IMR-90 (cell line): ENCODE data around the gene MCTP1. TPM values are rescaled to one million over a fixed set of nuclear protein-coding genes. Genes with fewer than 3 reads are reported as not detected.

Experiments
- ATAC-seq: fragments of 200-7000 bp; cut with Tn5 transposase; 2 replicates; pipeline ENCODE4 v1.9.1; 2020; ENCODE audit warnings: low read depth, mild to moderate bottlenecking, moderate library complexity
- BruUV-seq: library from RNA; stranded (reverse); fragments of 400-500 nt; replicated peaks from 2 replicates; lab custom pipeline; 2021; lab: Mats Ljungman, UMichigan
- CTCF ChIA-PET: fragments of 300-600 bp; formaldehyde crosslinking; extraction: SDS; loops from one replicate; lab custom pipeline; 2021; ENCODE audit warnings: antibody characterized with exemption; lab: Yijun Ruan, JAX
- POLR2A ChIA-PET: fragments of 300-600 bp; sonication (Branson Sonifier 250); formaldehyde crosslinking; loops from one replicate; lab custom pipeline; 2022; ENCODE audit warnings: antibody characterized with exemption; ENCODE audit not compliant: unreplicated experiment; lab: Charles Lee
- DNase-seq: peaks from one replicate; pipeline ENCODE4 v3.0.0; 2013
- H2AFZ ChIP-seq: replicated peaks from 2 replicates; pipeline ENCODE3; 2013; ENCODE audit warnings: low read length, mild to moderate bottlenecking; ENCODE audit not compliant: poor library complexity
- H2AK5ac ChIP-seq: 2 replicates; pipeline ENCODE4 v1.6.1; 2013; ENCODE audit warnings: low read depth, low read length, inconsistent platforms
- H2AK9ac ChIP-seq: replicated peaks from 2 replicates; pipeline ENCODE3; 2013; ENCODE audit warnings: mild to moderate bottlenecking, low read depth, low read length, moderate library complexity; ENCODE audit not compliant: poor library complexity
- H2BK120ac ChIP-seq: 2 replicates; pipeline ENCODE4 v1.6.1; 2013; ENCODE audit warnings: low read depth, low read length, inconsistent platforms
- H2BK15ac ChIP-seq: 3 replicates; pipeline ENCODE4 v1.6.1; 2013; ENCODE audit warnings: low read depth, low read length, inconsistent platforms
- H2BK20ac ChIP-seq: 2 replicates; pipeline ENCODE4 v1.6.1; 2013; ENCODE audit warnings: low read depth, mild to moderate bottlenecking, inconsistent platforms, low read length, moderate library complexity
- H2BK5ac ChIP-seq: 2 replicates; pipeline ENCODE4 v1.6.1; 2013; ENCODE audit warnings: mild to moderate bottlenecking, low read depth, low read length, inconsistent platforms; ENCODE audit not compliant: poor library complexity, severe bottlenecking
- H3K14ac ChIP-seq: replicated peaks from 2 replicates; pipeline ENCODE4 v1.6.1; 2013; ENCODE audit warnings: low read depth, low read length, inconsistent platforms
- H3K18ac ChIP-seq: 2 replicates; pipeline ENCODE4 v1.6.1; 2013; ENCODE audit warnings: low read depth, low read length, control low read depth
- H3K23ac ChIP-seq: 2 replicates; pipeline ENCODE4 v1.6.1; 2013; ENCODE audit warnings: low read depth, low read length, inconsistent platforms
- H3K27ac ChIP-seq: 2 replicates; pipeline ENCODE4 v1.5.1; 2013; ENCODE audit warnings: mild to moderate bottlenecking, control low read depth, low read length; ENCODE audit not compliant: insufficient read depth
- H3K27me3 ChIP-seq: 2 replicates; pipeline ENCODE4 v1.6.1; 2013; ENCODE audit warnings: low read length; ENCODE audit not compliant: control insufficient read depth, insufficient read depth
- H3K36me3 ChIP-seq: 2 replicates; pipeline ENCODE4 v1.6.1; 2013; ENCODE audit warnings: low read length, mixed read lengths; ENCODE audit not compliant: control insufficient read depth, insufficient read depth
- H3K4ac ChIP-seq: 2 replicates; pipeline ENCODE4 v1.6.1; 2013; ENCODE audit warnings: low read depth, low read length, inconsistent platforms
- H3K4me1 ChIP-seq: 2 replicates; pipeline ENCODE4 v1.6.1; 2013; ENCODE audit warnings: low read length, mixed read lengths; ENCODE audit not compliant: control insufficient read depth, insufficient read depth
- H3K4me2 ChIP-seq: 2 replicates; pipeline ENCODE4 v1.6.1; 2013; ENCODE audit warnings: low read depth, mild to moderate bottlenecking, control low read depth, low read length, moderate library complexity
- H3K4me3 ChIP-seq: 2 replicates; pipeline ENCODE4 v1.5.1; 2013; ENCODE audit warnings: low read depth, mild to moderate bottlenecking, control low read depth, low read length, moderate library complexity; ENCODE audit not compliant: insufficient read depth
- H3K56ac ChIP-seq: 2 replicates; pipeline ENCODE4 v1.6.1; 2013; ENCODE audit warnings: low read length, inconsistent platforms; ENCODE audit not compliant: insufficient read depth; ENCODE audit errors: extremely low read depth
- H3K79me1 ChIP-seq, 2 experiments: 2 replicates each; pipeline ENCODE4 v1.6.1; 2013; ENCODE audit warnings: low read length in 2 of 2, inconsistent platforms in 1 of 2, low read depth in 1 of 2
- H3K9ac ChIP-seq: 2 replicates; pipeline ENCODE4 v1.6.1; 2013; ENCODE audit warnings: low read depth, low read length, control low read depth
- H3K9me1 ChIP-seq: 2 replicates; pipeline ENCODE4 v1.6.1; 2013; ENCODE audit warnings: low read length, inconsistent platforms; ENCODE audit not compliant: insufficient read depth
- H3K9me3 ChIP-seq: 2 replicates; pipeline ENCODE4 v1.6.1; 2013; ENCODE audit warnings: low read length; ENCODE audit not compliant: control insufficient read depth, insufficient read depth
- H4K20me1 ChIP-seq: 2 replicates; pipeline ENCODE4 v1.6.1; 2013; ENCODE audit warnings: low read length, inconsistent platforms; ENCODE audit not compliant: insufficient read depth
- H4K5ac ChIP-seq: 2 replicates; pipeline ENCODE4 v1.6.1; 2013; ENCODE audit warnings: mild to moderate bottlenecking, low read depth, low read length, control low read depth
- H4K8ac ChIP-seq, 2 experiments: 2 replicates each; pipeline ENCODE4 v1.6.1; 2013; ENCODE audit warnings: low read depth in 2 of 2, low read length in 2 of 2, control low read depth in 1 of 2, inconsistent platforms in 1 of 2
- H4K91ac ChIP-seq: 2 replicates; pipeline ENCODE4 v1.6.1; 2013; ENCODE audit warnings: low read depth, low read length, inconsistent platforms; ENCODE audit not compliant: insufficient read depth
- BHLHE40 ChIP-seq: fragments of 150-350 bp; IDR thresholded peaks from 2 replicates; pipeline ENCODE4 v1.6.1; 2016; ENCODE audit warnings: mild to moderate bottlenecking, low read depth, low read length
- CEBPB ChIP-seq: IDR thresholded peaks from 2 replicates; pipeline ENCODE4 v1.6.1; 2012; ENCODE audit warnings: low read depth, low read length, improper control_type of control experiment
- MAFK ChIP-seq: IDR thresholded peaks from 2 replicates; pipeline ENCODE4 v1.6.1; 2012; ENCODE audit warnings: low read depth, low read length, improper control_type of control experiment
- MAZ ChIP-seq: IDR thresholded peaks from 2 replicates; pipeline ENCODE4 v1.6.1; 2012; ENCODE audit warnings: low read depth, mild to moderate bottlenecking, low read length, improper control_type of control experiment, moderate library complexity, borderline replicate concordance
- NFE2L2 ChIP-seq: fragments of 150-350 bp; IDR thresholded peaks from 2 replicates; pipeline ENCODE4 v1.6.1; 2016; ENCODE audit warnings: low read depth, mild to moderate bottlenecking, low read length
- RCOR1 ChIP-seq: IDR thresholded peaks from 2 replicates; pipeline ENCODE4 v1.6.1; 2012; ENCODE audit warnings: mild to moderate bottlenecking, low read length, improper control_type of control experiment; ENCODE audit not compliant: insufficient replicate concordance
- RFX5 ChIP-seq: IDR thresholded peaks from 2 replicates; pipeline ENCODE4 v1.8.0; 2012; ENCODE audit warnings: low read depth, mild to moderate bottlenecking, low read length, moderate library complexity
- SMC3 ChIP-seq: fragments of 150-350 bp; IDR thresholded peaks from 2 replicates; pipeline ENCODE4 v1.6.1; 2016; ENCODE audit warnings: low read depth, mild to moderate bottlenecking, antibody characterized with exemption, low read length, moderate library complexity
- WGBS, 2 experiments: methylation state at CpG; one replicate each; pipeline versions ENCODE4 v1.1.5 to v1.1.7; 2013; ENCODE audit warnings: missing lambda C conversion rate in 2 of 2; ENCODE audit not compliant: insufficient read length in 1 of 2; ENCODE audit errors: extremely low coverage in 2 of 2; 5-methylcytosine and 5-hydroxymethylcytosine counted together
- dilution Hi-C: fragments of 300-500 bp; cut with HindIII; formaldehyde crosslinking; loops from one replicate; pipeline ENCODE4 v1.14.3; 2018; ENCODE audit warnings: low sequenced_read_pairs; ENCODE audit not compliant: unreplicated experiment
- in situ Hi-C: fragments of 300-500 bp; cut with MboI; formaldehyde crosslinking; loops from 3 replicates; pipeline ENCODE4 v1.14.3; 2019; ENCODE audit warnings: low sequenced_read_pairs, inconsistent platforms, mixed read lengths
- intact Hi-C: fragments of 100-400 bp; cut with micrococcal nuclease; formaldehyde crosslinking; loops from 2 replicates; pipeline ENCODE4 v1.10.0; 2022
- polyA plus RNA-seq, 3 experiments: library from polyadenylated mRNA; depleted of rRNA; stranded (reverse); fragments of >200 nt; gene quantifications; 2 replicates each; pipeline ENCODE4 v1.2.3, GENCODE V29; 2012; ENCODE audit warnings: low replicate concordance in 1 of 3
- total RNA-seq: library from RNA; depleted of rRNA; stranded (reverse); fragments of >200 nt; gene quantifications from 2 replicates; pipeline ENCODE4 v1.2.3, GENCODE V29; 2012
- TF ChIP-seq, protein P1 (sequence below): conservative IDR thresholded peaks from 2 replicates; pipeline ENCODE4 v1.5.1; 2012; ENCODE audit warnings: mild to moderate bottlenecking, low read depth, low read length, improper control_type of control experiment
- TF ChIP-seq, protein P2 (sequence below): fragments of 150-350 bp; IDR thresholded peaks from 2 replicates; pipeline ENCODE4 v1.6.1; 2016; ENCODE audit warnings: low read depth, mild to moderate bottlenecking, low read length, moderate library complexity, borderline replicate concordance
- TF ChIP-seq, protein P3 (sequence below): fragments of 150-350 bp; IDR thresholded peaks from 2 replicates; pipeline ENCODE4 v1.6.1; 2017; ENCODE audit warnings: mild to moderate bottlenecking, antibody characterized with exemption, low read length, low read depth

The MCTP1 gene
- total and polyA plus RNA-seq, 2 of the 4 experiments (the other 2 are of a cell fraction), result 0.21 TPM; not detected in 1

DNA sequence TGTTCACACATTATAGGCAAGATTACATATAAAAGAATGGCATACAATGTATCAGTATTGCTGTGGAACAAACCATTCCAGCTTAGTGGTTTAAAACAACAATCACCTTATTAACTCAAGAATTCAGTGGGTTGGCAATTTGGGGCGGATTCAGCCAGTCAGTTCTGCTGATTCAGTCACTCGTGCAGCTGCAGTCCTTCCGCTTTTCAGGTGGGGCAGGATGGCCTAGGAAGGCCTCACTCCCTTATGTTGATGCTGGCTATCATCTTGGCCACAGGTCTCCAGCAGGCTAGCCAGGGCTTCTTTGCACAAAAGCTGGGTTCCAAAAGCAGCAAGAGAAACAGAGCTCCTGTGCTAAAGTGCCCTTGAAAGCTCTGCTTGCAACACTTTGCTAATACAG is 150.6 kb downstream of the MCTP1 start:
- no TSS peak for BruUV-seq
- no peak overlapping the region for H2BK15ac ChIP-seq
- no peaks in the 10 kb centered on the region for H3K9me3 ChIP-seq
- no peaks in the 10 kb centered on the region for H3K9me1 ChIP-seq
- H3K4me2 ChIP-seq, result no peak overlapping the region
- H4K8ac ChIP-seq, result no peak overlapping the region
- TF ChIP-seq MAZ (no peak), NFE2L2 (no peak), BHLHE40 (no peak), RFX5 (no peak), CEBPB (no peak), SMC3 (no peak), RCOR1 (no peak), MAFK (no peak)
- TF ChIP-seq, protein P1, sequence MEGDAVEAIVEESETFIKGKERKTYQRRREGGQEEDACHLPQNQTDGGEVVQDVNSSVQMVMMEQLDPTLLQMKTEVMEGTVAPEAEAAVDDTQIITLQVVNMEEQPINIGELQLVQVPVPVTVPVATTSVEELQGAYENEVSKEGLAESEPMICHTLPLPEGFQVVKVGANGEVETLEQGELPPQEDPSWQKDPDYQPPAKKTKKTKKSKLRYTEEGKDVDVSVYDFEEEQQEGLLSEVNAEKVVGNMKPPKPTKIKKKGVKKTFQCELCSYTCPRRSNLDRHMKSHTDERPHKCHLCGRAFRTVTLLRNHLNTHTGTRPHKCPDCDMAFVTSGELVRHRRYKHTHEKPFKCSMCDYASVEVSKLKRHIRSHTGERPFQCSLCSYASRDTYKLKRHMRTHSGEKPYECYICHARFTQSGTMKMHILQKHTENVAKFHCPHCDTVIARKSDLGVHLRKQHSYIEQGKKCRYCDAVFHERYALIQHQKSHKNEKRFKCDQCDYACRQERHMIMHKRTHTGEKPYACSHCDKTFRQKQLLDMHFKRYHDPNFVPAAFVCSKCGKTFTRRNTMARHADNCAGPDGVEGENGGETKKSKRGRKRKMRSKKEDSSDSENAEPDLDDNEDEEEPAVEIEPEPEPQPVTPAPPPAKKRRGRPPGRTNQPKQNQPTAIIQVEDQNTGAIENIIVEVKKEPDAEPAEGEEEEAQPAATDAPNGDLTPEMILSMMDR, result no peak
- TF ChIP-seq, protein P2, sequence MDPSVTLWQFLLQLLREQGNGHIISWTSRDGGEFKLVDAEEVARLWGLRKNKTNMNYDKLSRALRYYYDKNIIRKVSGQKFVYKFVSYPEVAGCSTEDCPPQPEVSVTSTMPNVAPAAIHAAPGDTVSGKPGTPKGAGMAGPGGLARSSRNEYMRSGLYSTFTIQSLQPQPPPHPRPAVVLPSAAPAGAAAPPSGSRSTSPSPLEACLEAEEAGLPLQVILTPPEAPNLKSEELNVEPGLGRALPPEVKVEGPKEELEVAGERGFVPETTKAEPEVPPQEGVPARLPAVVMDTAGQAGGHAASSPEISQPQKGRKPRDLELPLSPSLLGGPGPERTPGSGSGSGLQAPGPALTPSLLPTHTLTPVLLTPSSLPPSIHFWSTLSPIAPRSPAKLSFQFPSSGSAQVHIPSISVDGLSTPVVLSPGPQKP, result no peak
- TF ChIP-seq, protein P3, sequence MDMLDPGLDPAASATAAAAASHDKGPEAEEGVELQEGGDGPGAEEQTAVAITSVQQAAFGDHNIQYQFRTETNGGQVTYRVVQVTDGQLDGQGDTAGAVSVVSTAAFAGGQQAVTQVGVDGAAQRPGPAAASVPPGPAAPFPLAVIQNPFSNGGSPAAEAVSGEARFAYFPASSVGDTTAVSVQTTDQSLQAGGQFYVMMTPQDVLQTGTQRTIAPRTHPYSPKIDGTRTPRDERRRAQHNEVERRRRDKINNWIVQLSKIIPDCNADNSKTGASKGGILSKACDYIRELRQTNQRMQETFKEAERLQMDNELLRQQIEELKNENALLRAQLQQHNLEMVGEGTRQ, result no peak
- H3K9ac ChIP-seq, result no peak overlapping the region
- no peak overlapping the region for H4K5ac ChIP-seq
- POLR2A ChIA-PET, result no interaction called here
- H2AFZ ChIP-seq, result no peak overlapping the region
- H2BK5ac ChIP-seq, result no peak overlapping the region
- H3K4me3 ChIP-seq, result no peak overlapping the region
- H3K27me3 ChIP-seq, result no peaks in the 10 kb centered on the region
- H3K18ac ChIP-seq, result no peak overlapping the region
- intact Hi-C loops, result no loop called here
- no peak overlapping the region for H3K14ac ChIP-seq
- H4K91ac ChIP-seq, result no peak overlapping the region
- H2AK9ac ChIP-seq, result no peak overlapping the region
- no peak overlapping the region for H3K27ac ChIP-seq
- no peaks in the 10 kb centered on the region for H3K79me1 ChIP-seq
- H2AK5ac ChIP-seq, result no peak overlapping the region
- H2BK120ac ChIP-seq, result no peak overlapping the region
- dilution Hi-C loops, result no loop called here
- H4K20me1 ChIP-seq, result no peaks in the 10 kb centered on the region
- H3K36me3 ChIP-seq, result no peaks in the 10 kb centered on the region
- WGBS, 2 experiments, result no CpG with 5 or more reads among the region's 3 CpGs
- no peak for DNase-seq
- CTCF ChIA-PET, result no interaction called here
- H2BK20ac ChIP-seq, result no peak overlapping the region
- no peaks in the 10 kb centered on the region for H3K4me1 ChIP-seq
- in situ Hi-C loops, result no loop called here
- no peak overlapping the region for H3K23ac ChIP-seq
- ATAC-seq, result no peak
- no peak overlapping the region for H3K4ac ChIP-seq
- no peak overlapping the region for H3K56ac ChIP-seq
